WTC11 (cell line): ENCODE data around the gene RBPMS2. TPM values are rescaled to one million over a fixed set of nuclear protein-coding genes. Genes with fewer than 3 reads are reported as not detected.

Experiments used
- ATAC-seq: fragments of 200-7000 bp; cut with Tn5 transposase; 2 replicates; pipeline ENCODE4 v1.10.0; 2021; ENCODE audit warnings: mild to moderate bottlenecking, moderate library complexity
- CTCF ChIA-PET: fragments of 300-600 bp; sonication (Branson Sonifier 250); formaldehyde crosslinking; loops from one replicate; lab custom pipeline; 2021; ENCODE audit warnings: antibody characterized with exemption; lab: Charles Lee
- POLR2A ChIA-PET: fragments of 350-600 bp; sonication (Branson Sonifier 250); formaldehyde crosslinking; loops from one replicate; lab custom pipeline; 2021; ENCODE audit warnings: antibody characterized with exemption; lab: Charles Lee
- DNase-seq: peaks from one replicate; pipeline ENCODE4 v3.0.0; 2021; ENCODE audit warnings: low spot score
- H3K27ac Mint-ChIP-seq: 2 replicates; pipeline ENCODE4 v1.8.0; 2021; ENCODE audit warnings: mixed read lengths
- H3K27me3 Mint-ChIP-seq: 2 replicates; pipeline ENCODE4 v1.8.0; 2021; ENCODE audit warnings: low read depth, mild to moderate bottlenecking, moderate library complexity, mixed read lengths
- H3K36me3 Mint-ChIP-seq: 2 replicates; pipeline ENCODE4 v1.8.0; 2021; ENCODE audit warnings: mixed read lengths
- H3K4me1 Mint-ChIP-seq: 2 replicates; pipeline ENCODE4 v1.8.0; 2022; ENCODE audit warnings: mixed read lengths
- H3K4me3 Mint-ChIP-seq: 2 replicates; pipeline ENCODE4 v1.8.0; 2021; ENCODE audit warnings: mild to moderate bottlenecking, moderate library complexity, mixed read lengths
- H3K9me3 Mint-ChIP-seq: 2 replicates; pipeline ENCODE4 v1.8.0; 2021; ENCODE audit warnings: mixed read lengths
- EMX1 ChIP-seq: fragments of 250-450 bp; sonication (Bioruptor Pico); IDR thresholded peaks from 2 replicates; pipeline ENCODE4 v1.8.0; 2021; ENCODE audit warnings: mild to moderate bottlenecking
- GABPB1 ChIP-seq: sonication (generic); formaldehyde crosslinking; IDR thresholded peaks from 2 replicates; pipeline ENCODE4 v1.8.1; 2023; ENCODE audit warnings: mild to moderate bottlenecking, missing genetic modification reagents
- JUN ChIP-seq: sonication (generic); formaldehyde crosslinking; IDR thresholded peaks from 2 replicates; pipeline ENCODE4 v1.8.0; 2023; ENCODE audit warnings: mild to moderate bottlenecking, missing genetic modification reagents
- KAT7 ChIP-seq: sonication (generic); formaldehyde crosslinking; IDR thresholded peaks from 2 replicates; pipeline ENCODE4 v1.8.1; 2023; ENCODE audit warnings: missing genetic modification reagents, mild to moderate bottlenecking, borderline replicate concordance
- NFE2L1 ChIP-seq: sonication (generic); formaldehyde crosslinking; IDR thresholded peaks from 2 replicates; pipeline ENCODE4 v1.8.1; 2023; ENCODE audit warnings: missing genetic modification reagents
- NR2C2 ChIP-seq: sonication (generic); formaldehyde crosslinking; IDR thresholded peaks from 2 replicates; pipeline ENCODE4 v1.8.0; 2022; ENCODE audit warnings: mild to moderate bottlenecking, missing genetic modification reagents
- OVOL2 ChIP-seq: fragments of 250-450 bp; sonication (Bioruptor Pico); IDR thresholded peaks from 2 replicates; pipeline ENCODE4 v1.9.0; 2021; ENCODE audit warnings: mild to moderate bottlenecking, borderline replicate concordance
- SMAD3 ChIP-seq: sonication (generic); formaldehyde crosslinking; IDR thresholded peaks from 2 replicates; pipeline ENCODE4 v1.8.0; 2022; ENCODE audit warnings: missing genetic modification reagents, mild to moderate bottlenecking, borderline replicate concordance
- TEAD4 ChIP-seq: sonication (generic); formaldehyde crosslinking; IDR thresholded peaks from 2 replicates; pipeline ENCODE4 v1.8.0; 2022; ENCODE audit warnings: mild to moderate bottlenecking, missing genetic modification reagents
- ZBTB21 ChIP-seq: sonication (generic); formaldehyde crosslinking; IDR thresholded peaks from 2 replicates; pipeline ENCODE4 v1.8.1; 2023; ENCODE audit warnings: mild to moderate bottlenecking, missing genetic modification reagents, borderline replicate concordance
- ZNF121 ChIP-seq: sonication (generic); formaldehyde crosslinking; IDR thresholded peaks from 2 replicates; pipeline ENCODE4 v1.8.0; 2023; ENCODE audit warnings: missing genetic modification reagents
- ZNF219 ChIP-seq: sonication (generic); formaldehyde crosslinking; IDR thresholded peaks from 2 replicates; pipeline ENCODE4 v1.8.0; 2023; ENCODE audit warnings: missing genetic modification reagents, mild to moderate bottlenecking, borderline replicate concordance
- ZNF232 ChIP-seq: sonication (generic); formaldehyde crosslinking; IDR thresholded peaks from 2 replicates; pipeline ENCODE4 v1.8.0; 2022; ENCODE audit warnings: mild to moderate bottlenecking, missing genetic modification reagents
- ZNF317 ChIP-seq: sonication (generic); formaldehyde crosslinking; IDR thresholded peaks from 2 replicates; pipeline ENCODE4 v1.8.1; 2023; ENCODE audit warnings: low read depth, mild to moderate bottlenecking, moderate library complexity, missing genetic modification reagents, borderline replicate concordance
- ZNF671 ChIP-seq: fragments of 250-450 bp; sonication (Bioruptor Pico); IDR thresholded peaks from 2 replicates; pipeline ENCODE4 v1.8.0; 2021; ENCODE audit warnings: mild to moderate bottlenecking
- total RNA-seq: library from RNA; stranded (reverse); gene quantifications from 3 replicates; pipeline ENCODE4 v1.2.3, GENCODE V29; 2021
- TF ChIP-seq, protein P1 (sequence below): sonication (generic); formaldehyde crosslinking; conservative IDR thresholded peaks from 2 replicates; pipeline ENCODE4 v1.8.1; 2022; ENCODE audit warnings: mild to moderate bottlenecking, missing genetic modification reagents
- TF ChIP-seq, protein P2 (sequence below): sonication (generic); formaldehyde crosslinking; IDR thresholded peaks from 2 replicates; pipeline ENCODE4 v1.8.1; 2022; ENCODE audit warnings: low read depth, mild to moderate bottlenecking, moderate library complexity, missing genetic modification reagents, borderline replicate concordance
- TF ChIP-seq, protein P3 (sequence below): sonication (generic); formaldehyde crosslinking; IDR thresholded peaks from 2 replicates; pipeline ENCODE4 v1.8.1; 2022; ENCODE audit warnings: mild to moderate bottlenecking, missing genetic modification reagents, moderate library complexity, borderline replicate concordance
- TF ChIP-seq, protein P4 (sequence below): fragments of 250-450 bp; sonication (Bioruptor Pico); IDR thresholded peaks from 2 replicates; pipeline ENCODE4 v1.9.0; 2021; ENCODE audit warnings: moderate library complexity, mild to moderate bottlenecking, inconsistent platforms, borderline replicate concordance
- TF ChIP-seq, protein P5 (sequence below): fragments of 250-450 bp; sonication (Bioruptor Pico); IDR thresholded peaks from 2 replicates; pipeline ENCODE4 v1.9.0; 2021; ENCODE audit warnings: mild to moderate bottlenecking, borderline replicate concordance
- TF ChIP-seq, protein P6 (sequence below): sonication (generic); formaldehyde crosslinking; IDR thresholded peaks from 2 replicates; pipeline ENCODE4 v1.8.1; 2023; ENCODE audit warnings: mild to moderate bottlenecking, moderate library complexity, missing genetic modification reagents
- TF ChIP-seq, protein P7 (sequence below): sonication (generic); formaldehyde crosslinking; IDR thresholded peaks from 2 replicates; pipeline ENCODE4 v1.8.0; 2022; ENCODE audit warnings: mild to moderate bottlenecking, missing genetic modification reagents
- TF ChIP-seq, protein P8 (sequence below): sonication (generic); formaldehyde crosslinking; IDR thresholded peaks from 2 replicates; pipeline ENCODE4 v1.8.1; 2023; ENCODE audit warnings: mild to moderate bottlenecking, missing genetic modification reagents, moderate library complexity

The RBPMS2 gene
- total RNA-seq, 1 experiment from 2014 or later: 195 TPM

DNA sequence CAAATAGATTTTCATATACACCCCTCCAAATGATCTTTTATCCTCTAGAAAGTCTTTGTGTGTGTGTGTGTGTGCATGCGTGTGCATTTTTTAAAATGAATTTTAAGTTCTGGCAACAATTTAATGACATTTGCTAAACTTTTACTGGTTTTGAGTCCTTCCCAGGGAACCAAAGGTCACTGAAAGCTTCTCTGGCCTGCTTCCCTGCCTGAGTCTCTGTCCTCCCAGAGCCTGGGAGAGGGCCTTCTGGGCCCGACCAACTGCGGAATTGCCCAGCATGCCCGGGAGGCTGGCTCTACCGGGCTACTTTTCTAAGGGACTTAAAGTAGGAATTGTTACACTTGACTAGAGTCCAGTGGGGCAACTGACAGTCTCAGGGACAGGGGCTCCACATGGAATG, 7.4 kb upstream of the RBPMS2 start (continued):
- no peak for TF ChIP-seq NR2C2 (CRISPR knock-in tag)
- no peak for TF ChIP-seq SMAD3 (CRISPR knock-in tag)
- TF ChIP-seq EMX1 (CRISPR knock-in tag): no peak
- TF ChIP-seq OVOL2 (CRISPR knock-in tag): no peak
- no peak for TF ChIP-seq ZNF219 (CRISPR knock-in tag)
- TF ChIP-seq JUN (CRISPR knock-in tag): no peak

DNA sequence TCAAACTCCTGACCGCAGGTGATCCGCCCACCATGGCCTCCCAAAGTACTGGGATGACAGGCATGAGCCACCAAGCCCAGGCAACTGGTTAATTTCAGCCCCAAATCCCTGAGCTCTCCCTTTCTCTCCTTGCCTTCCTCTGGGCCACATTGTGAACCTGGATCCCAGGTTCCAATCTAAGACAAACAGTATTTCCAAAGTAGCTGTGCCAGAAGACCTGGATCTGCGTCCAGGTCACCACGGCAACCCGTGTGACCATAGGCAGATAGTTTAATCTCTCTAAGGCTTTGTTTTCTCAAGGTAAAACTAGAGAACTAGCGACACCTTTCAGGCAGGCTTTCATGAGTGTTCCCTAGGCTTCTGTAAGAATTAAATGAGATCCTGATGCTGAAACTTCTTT, 5.9 kb upstream of the RBPMS2 start:
- ChIA-PET CTCF (interaction anchor here (1.0 to 8.2 kb wide), 4 partner anchors 28 to 60 kb away, joined by 3 to 86 read pairs (median 6); no protein-coding TSS in a partner anchor), POLR2A (interaction anchor here (1.0 to 3.2 kb wide), 2 partner anchors 27 to 41 kb away, joined by 3 to 21 read pairs; no protein-coding TSS in a partner anchor)
- peak overlapping the region; percentile 90 for H3K27ac Mint-ChIP-seq
- no peak overlapping the region for H3K4me3 Mint-ChIP-seq
- TF ChIP-seq ZBTB21 (CRISPR knock-in tag) (no peak), ZNF232 (CRISPR knock-in tag) (no peak), ZNF121 (no peak), ZNF317 (CRISPR knock-in tag) (no peak), NFE2L1 (CRISPR knock-in tag) (no peak), GABPB1 (no peak), TEAD4 (CRISPR knock-in tag) (no peak), KAT7 (CRISPR knock-in tag) (no peak), ZNF671 (CRISPR knock-in tag) (no peak)
- TF ChIP-seq, protein P1, sequence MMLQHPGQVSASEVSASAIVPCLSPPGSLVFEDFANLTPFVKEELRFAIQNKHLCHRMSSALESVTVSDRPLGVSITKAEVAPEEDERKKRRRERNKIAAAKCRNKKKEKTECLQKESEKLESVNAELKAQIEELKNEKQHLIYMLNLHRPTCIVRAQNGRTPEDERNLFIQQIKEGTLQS (CRISPR knock-in tag): no peak
- TF ChIP-seq, protein P2, sequence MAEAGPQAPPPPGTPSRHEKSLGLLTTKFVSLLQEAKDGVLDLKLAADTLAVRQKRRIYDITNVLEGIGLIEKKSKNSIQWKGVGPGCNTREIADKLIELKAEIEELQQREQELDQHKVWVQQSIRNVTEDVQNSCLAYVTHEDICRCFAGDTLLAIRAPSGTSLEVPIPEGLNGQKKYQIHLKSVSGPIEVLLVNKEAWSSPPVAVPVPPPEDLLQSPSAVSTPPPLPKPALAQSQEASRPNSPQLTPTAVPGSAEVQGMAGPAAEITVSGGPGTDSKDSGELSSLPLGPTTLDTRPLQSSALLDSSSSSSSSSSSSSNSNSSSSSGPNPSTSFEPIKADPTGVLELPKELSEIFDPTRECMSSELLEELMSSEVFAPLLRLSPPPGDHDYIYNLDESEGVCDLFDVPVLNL (CRISPR knock-in tag): no peak
- TF ChIP-seq, protein P3, sequence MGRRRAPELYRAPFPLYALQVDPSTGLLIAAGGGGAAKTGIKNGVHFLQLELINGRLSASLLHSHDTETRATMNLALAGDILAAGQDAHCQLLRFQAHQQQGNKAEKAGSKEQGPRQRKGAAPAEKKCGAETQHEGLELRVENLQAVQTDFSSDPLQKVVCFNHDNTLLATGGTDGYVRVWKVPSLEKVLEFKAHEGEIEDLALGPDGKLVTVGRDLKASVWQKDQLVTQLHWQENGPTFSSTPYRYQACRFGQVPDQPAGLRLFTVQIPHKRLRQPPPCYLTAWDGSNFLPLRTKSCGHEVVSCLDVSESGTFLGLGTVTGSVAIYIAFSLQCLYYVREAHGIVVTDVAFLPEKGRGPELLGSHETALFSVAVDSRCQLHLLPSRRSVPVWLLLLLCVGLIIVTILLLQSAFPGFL (CRISPR knock-in tag): no peak
- TF ChIP-seq, protein P4, sequence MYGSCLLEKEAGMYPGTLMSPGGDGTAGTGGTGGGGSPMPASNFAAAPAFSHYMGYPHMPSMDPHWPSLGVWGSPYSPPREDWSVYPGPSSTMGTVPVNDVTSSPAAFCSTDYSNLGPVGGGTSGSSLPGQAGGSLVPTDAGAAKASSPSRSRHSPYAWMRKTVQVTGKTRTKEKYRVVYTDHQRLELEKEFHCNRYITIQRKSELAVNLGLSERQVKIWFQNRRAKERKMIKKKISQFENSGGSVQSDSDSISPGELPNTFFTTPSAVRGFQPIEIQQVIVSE (CRISPR knock-in tag): no peak
- TF ChIP-seq, protein P5, sequence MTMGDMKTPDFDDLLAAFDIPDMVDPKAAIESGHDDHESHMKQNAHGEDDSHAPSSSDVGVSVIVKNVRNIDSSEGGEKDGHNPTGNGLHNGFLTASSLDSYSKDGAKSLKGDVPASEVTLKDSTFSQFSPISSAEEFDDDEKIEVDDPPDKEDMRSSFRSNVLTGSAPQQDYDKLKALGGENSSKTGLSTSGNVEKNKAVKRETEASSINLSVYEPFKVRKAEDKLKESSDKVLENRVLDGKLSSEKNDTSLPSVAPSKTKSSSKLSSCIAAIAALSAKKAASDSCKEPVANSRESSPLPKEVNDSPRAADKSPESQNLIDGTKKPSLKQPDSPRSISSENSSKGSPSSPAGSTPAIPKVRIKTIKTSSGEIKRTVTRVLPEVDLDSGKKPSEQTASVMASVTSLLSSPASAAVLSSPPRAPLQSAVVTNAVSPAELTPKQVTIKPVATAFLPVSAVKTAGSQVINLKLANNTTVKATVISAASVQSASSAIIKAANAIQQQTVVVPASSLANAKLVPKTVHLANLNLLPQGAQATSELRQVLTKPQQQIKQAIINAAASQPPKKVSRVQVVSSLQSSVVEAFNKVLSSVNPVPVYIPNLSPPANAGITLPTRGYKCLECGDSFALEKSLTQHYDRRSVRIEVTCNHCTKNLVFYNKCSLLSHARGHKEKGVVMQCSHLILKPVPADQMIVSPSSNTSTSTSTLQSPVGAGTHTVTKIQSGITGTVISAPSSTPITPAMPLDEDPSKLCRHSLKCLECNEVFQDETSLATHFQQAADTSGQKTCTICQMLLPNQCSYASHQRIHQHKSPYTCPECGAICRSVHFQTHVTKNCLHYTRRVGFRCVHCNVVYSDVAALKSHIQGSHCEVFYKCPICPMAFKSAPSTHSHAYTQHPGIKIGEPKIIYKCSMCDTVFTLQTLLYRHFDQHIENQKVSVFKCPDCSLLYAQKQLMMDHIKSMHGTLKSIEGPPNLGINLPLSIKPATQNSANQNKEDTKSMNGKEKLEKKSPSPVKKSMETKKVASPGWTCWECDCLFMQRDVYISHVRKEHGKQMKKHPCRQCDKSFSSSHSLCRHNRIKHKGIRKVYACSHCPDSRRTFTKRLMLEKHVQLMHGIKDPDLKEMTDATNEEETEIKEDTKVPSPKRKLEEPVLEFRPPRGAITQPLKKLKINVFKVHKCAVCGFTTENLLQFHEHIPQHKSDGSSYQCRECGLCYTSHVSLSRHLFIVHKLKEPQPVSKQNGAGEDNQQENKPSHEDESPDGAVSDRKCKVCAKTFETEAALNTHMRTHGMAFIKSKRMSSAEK (CRISPR knock-in tag): no peak
- TF ChIP-seq, protein P6, sequence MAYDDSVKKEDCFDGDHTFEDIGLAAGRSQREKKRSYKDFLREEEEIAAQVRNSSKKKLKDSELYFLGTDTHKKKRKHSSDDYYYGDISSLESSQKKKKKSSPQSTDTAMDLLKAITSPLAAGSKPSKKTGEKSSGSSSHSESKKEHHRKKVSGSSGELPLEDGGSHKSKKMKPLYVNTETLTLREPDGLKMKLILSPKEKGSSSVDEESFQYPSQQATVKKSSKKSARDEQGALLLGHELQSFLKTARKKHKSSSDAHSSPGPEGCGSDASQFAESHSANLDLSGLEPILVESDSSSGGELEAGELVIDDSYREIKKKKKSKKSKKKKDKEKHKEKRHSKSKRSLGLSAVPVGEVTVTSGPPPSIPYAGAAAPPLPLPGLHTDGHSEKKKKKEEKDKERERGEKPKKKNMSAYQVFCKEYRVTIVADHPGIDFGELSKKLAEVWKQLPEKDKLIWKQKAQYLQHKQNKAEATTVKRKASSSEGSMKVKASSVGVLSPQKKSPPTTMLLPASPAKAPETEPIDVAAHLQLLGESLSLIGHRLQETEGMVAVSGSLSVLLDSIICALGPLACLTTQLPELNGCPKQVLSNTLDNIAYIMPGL (CRISPR knock-in tag): no peak
- TF ChIP-seq, protein P7, sequence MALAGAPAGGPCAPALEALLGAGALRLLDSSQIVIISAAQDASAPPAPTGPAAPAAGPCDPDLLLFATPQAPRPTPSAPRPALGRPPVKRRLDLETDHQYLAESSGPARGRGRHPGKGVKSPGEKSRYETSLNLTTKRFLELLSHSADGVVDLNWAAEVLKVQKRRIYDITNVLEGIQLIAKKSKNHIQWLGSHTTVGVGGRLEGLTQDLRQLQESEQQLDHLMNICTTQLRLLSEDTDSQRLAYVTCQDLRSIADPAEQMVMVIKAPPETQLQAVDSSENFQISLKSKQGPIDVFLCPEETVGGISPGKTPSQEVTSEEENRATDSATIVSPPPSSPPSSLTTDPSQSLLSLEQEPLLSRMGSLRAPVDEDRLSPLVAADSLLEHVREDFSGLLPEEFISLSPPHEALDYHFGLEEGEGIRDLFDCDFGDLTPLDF: no peak
- TF ChIP-seq, protein P8, sequence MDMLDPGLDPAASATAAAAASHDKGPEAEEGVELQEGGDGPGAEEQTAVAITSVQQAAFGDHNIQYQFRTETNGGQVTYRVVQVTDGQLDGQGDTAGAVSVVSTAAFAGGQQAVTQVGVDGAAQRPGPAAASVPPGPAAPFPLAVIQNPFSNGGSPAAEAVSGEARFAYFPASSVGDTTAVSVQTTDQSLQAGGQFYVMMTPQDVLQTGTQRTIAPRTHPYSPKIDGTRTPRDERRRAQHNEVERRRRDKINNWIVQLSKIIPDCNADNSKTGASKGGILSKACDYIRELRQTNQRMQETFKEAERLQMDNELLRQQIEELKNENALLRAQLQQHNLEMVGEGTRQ (CRISPR knock-in tag): no peak
- H3K4me1 Mint-ChIP-seq: peaks cover 64% of the 10 kb centered on the region
- no peaks in the 10 kb centered on the region for H3K27me3 Mint-ChIP-seq
- DNase-seq: no peak
- no peaks in the 10 kb centered on the region for H3K36me3 Mint-ChIP-seq
- no peaks in the 10 kb centered on the region for H3K9me3 Mint-ChIP-seq
- ATAC-seq: no peak
